Hematopoietic multipotent progenitor cell treated with erythropoietin and hydrocortisone succinate and interleukin-3 and kit ligand, for 6 days (in vitro differentiated cells): ENCODE results near the gene CCDC70.

ENCODE experiments used
- DNase-seq: peaks from one replicate; pipeline ENCODE4 v3.0.0-alpha.2; 2015

The CCDC70 gene

DNA sequence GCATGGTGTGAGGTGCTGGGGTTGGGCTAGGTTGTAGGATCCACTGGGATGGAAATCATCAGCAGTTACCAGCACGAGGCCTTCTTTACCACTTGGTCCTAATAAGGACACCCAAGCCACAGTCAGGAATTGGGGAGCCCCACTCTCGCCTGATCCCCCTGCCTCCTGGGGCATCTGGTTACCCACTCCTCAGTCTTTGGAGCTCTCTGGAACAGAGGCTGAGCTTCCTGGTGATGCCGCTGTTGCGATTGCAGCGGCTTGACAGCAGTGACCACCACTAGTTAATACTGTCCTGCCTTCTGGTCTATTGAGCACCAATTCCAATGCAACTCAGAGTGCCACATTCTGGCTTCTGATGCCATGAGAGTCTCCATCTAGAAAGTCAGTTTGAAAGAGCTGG is 30.2 kb upstream of the CCDC70 start:
- no peak for DNase-seq

DNA sequence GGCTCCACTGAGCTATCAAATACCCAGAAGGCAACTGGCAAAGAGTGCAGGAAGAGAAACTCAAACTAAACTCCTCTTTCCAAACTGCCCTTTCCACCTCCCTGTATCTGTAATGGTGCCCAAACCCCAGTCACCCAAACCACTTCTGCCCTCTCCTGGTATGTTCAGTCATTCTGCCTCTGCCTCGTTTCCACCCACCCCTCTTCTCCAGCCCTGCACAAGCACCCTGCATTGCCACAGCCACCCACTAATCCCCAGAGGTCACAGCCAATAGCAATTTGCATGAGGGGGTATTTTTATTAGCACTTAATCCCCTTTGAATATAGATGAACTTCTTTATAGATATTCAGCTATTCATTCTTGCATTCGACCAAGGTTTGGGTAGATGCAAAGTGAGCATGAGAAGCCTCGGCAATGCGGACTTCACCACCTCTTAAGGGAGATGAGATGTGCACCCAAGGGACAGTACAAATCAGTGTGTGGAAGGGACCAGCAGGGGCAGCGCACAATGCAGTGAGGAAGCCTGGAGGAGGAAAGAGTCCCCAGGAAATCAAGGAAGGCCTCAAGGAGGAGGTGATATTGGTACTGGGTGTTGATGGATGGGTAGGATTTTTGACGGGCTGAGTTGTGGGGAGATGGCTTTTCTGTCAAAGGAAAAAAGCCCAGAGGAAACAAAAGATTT is 29.2 kb upstream of the CCDC70 start:
- peak; percentile 76 for DNase-seq

DNA sequence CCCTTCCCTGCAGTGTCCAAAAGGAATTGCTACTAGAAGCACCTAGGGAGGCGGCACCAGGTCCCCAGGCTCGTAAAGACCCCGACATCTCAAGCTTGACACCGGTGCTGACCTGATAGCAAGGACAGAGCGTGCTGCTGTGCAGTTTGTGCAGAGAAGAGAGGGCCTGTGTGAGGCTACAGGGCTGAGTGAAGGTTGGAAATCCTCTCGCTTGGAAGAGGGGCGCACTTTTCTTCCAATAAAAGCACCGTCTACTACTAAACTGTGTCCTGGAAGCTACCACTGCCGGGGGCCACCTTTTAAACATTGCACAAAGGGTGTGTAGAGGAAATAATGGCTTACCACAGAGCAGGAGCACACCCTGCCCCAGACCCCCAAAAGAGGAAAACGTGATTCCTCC is 27.8 kb upstream of the CCDC70 start:
- DNase-seq = no peak

DNA sequence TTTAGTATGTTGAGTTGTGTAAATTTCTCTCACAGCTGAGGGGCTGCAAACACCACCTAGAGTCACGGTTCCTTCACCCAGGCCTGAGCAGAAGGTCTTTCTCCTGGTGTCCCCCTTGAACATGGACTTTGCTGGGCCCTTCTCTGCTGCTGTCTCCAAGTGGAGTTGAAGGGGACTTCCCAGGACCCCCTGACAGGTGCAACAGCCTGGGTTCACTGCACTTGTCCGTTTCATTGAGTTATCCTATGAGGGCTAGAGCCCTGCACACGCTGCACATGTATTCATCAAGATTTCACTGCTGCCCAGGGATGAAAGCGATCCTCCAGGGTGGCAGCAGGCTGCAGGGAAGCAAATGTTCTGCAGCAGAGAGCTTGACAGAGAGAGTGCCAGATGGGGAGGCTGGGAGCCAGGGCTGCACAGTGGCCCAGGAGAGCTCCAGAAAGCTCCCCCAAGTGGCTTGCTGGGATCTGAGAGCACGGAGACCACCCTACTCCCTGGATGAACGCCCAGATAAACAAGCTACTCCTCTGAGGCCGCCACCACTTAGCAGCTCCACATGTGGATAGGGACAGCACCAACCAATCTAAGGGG is 27.1 kb upstream of the CCDC70 start:
- no peak for DNase-seq

GRCh38 chr13:51837016-51837415 is 24.8 kb upstream of the CCDC70 start:
- no peak for DNase-seq

- DNase-seq = no peak
These were observed 23.4 kb upstream of the CCDC70 start for GRCh38 chr13:51838240-51838846.

- DNase-seq = peak; percentile 77
These were observed 21.8 kb upstream of the CCDC70 start for GRCh38 chr13:51839711-51840540.

GRCh38 chr13:51840917-51841316 is 20.9 kb upstream of the CCDC70 start:
- DNase-seq = no peak

GRCh38 chr13:51841732-51842131 is 20.0 kb upstream of the CCDC70 start:
- no peak for DNase-seq

- DNase-seq = no peak
These were observed 18.2 kb upstream of the CCDC70 start for GRCh38 chr13:51843529-51843928.

GRCh38 chr13:51844862-51845573 is 16.8 kb upstream of the CCDC70 start, which contains the start of gene TMEM272:
Gene TMEM272, minus strand, starts transcription at chr13:51845177. Its CDS starts 6,647 bp downstream, at chr13:51838530.
- DNase-seq = peak; percentile 58

DNA sequence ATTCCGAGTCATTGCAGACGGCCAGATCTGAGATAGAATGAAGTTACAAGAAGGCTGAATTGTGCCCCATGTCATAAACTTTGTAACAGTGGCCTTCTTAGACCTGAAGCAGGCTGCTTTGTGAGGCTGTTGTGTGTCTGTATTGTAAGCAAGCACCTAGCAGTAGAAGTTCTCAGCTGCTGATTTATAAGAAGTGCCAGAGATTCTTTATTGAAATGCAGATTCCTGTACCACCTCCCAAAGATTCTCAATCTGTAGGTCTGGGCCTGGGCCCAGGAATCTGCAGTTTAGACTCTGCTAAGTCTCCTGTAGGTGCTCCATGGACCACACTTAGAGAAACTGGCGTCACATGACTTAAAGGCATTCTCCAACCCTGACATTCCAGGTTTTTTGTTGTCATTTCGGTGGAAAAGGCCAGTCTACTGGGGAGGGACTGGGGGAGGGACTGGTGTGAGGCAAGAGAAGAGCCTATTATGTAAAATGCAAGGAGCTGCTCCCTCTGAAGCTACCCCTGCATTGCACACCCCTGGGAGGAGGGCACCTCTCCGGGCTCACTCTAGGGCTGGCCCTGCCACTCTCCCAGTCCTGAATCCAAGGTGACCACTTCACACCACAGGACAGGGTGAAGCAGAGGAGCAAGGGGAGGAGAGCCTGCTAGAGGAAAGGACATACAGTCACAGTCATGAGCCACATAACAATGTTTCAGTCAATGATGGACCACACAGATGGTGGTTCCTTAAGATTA is 16.0 kb upstream of the CCDC70 start:
- DNase-seq = no peak

- no peak for DNase-seq
These were observed 15.0 kb upstream of the CCDC70 start for GRCh38 chr13:51846756-51847155.

GRCh38 chr13:51848674-51849073 is 13.1 kb upstream of the CCDC70 start:
- no peak for DNase-seq

- peak; percentile 69 for DNase-seq
These were observed 12.3 kb upstream of the CCDC70 start for GRCh38 chr13:51849145-51850101.

GRCh38 chr13:51856027-51856736 is 5.6 kb upstream of the CCDC70 start:
- DNase-seq = no peak

DNA sequence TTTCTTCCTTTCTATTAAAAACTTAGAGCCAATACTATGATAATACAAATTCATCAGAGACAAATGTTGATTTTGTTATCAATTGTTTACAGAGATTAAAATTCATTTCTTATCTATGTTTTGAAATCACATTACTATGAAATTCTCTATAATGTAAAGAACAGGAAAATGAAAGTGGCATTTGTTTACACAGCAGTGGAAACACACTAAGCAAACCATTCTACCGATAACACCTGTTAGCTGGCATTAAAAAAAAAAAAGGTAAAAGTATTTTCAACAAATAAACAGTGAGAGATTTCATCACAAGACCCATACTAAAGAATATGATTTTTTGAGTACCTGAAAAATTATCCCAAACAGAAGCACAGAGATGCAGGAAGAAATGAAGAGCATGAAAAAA is 4.8 kb upstream of the CCDC70 start:
- no peak for DNase-seq

DNA sequence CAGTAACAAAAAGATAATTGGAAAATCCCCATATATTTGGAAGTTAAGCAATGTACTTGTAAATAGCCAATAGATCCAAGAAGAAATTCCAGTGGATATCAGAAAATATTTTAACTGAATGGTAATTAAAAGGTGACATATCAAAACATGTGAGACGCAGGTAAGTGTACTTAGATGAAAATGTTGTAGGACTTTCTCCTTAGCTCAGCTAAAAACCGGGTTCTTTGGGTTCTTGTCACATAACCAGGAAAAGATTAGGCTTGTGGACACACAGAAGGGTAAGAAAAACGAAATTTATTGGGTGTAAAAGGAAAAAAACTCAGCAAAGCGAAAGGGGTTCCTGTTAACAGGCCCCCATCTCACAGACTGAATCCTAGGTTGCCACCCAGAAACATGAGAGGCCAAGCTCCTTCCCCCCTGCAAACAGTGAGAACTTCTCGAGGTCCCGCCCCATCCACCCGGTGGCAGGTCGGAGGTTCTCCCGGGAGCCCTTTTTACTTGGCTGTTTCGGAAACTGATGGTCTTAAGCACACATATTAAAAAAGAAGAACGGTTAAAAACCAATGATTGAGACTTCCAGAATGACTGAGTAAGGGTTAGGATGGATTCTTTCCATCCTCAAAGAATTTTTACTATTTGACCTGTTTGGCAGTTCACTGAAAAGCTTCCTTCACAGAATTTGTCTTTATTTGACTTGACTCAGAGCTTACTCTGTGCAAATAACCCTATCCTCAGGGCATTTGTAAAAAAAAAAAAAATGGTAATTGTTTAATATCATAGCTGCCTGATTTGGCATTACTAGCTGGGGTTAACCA is 3.1 kb upstream of the CCDC70 start:
- no peak for DNase-seq

DNA sequence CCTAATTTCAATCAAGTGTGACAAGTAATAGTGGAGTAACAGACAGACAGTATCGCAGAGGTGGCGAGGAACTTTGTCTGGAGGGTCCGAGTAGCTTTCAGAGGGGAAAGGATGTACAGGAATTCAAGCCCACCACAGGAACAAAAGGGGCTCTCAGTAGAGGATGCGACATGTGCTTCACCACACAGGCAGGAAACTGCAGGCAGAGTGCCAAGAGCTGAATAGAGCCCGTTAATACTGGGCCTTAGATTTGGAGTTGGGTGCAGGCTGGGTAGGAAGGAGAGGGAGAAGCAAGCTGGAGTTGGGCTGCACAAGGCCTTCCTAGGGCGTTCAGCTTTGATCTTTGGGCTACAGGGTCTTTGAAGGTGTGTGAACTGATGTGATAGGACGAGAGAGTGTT is 1.2 kb downstream of the CCDC70 start:
- DNase-seq = peak; percentile 15
